Stimulated activated CD4-positive, alpha-beta T cell treated with anti-CD3 and anti-CD28 coated beads, TNF-alpha, amount 100 ng/mL, for 24 hours (primary cell): Measurements from ENCODE around the gene STK36.

Source experiments
- DNase-seq, 3 experiments: peaks; one replicate each; pipeline ENCODE4 v3.0.0-alpha.2; 2020; ENCODE audit warnings: low read depth in 3 of 3

Gene STK36

DNA sequence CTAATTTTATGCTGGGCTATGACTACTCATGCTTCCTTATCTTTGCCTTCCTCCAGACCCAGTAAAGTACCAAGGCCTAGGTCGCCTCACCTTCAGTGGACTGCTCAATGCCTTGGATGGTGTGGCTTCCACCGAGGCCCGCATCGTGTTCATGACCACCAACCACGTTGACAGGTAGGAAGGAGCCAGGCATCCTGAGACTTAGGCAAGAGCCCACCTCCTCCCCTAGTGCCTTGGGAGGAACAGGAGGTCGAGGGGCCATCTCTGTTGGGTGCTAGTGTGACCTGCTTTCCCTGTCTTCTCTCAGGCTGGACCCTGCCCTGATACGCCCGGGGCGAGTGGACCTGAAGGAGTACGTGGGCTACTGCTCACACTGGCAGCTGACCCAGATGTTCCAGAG lies 9.1 kb upstream of the STK36 start:
- no peak for DNase-seq

DNA sequence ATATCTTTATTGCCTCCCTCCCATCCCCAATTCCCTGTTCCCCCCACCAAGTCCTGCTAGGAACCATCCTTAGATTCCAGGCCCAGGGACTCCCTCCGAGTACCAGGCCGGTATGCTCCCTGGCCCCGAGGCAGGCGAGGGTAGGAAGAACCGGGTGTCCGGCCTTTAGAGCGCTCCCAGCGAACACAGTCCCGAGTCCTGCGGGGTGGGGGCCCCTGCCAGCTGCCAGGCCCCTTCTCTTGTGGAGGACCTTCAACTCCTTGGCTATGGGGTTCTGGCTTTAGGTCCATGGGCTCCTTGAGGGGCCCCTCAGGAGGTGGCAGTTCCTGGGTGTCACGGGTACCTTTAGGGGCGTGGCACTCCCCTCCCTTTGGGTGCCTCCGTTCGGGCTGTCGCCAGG lies 8.0 kb upstream of the STK36 start:
- DNase-seq: no peak

DNA sequence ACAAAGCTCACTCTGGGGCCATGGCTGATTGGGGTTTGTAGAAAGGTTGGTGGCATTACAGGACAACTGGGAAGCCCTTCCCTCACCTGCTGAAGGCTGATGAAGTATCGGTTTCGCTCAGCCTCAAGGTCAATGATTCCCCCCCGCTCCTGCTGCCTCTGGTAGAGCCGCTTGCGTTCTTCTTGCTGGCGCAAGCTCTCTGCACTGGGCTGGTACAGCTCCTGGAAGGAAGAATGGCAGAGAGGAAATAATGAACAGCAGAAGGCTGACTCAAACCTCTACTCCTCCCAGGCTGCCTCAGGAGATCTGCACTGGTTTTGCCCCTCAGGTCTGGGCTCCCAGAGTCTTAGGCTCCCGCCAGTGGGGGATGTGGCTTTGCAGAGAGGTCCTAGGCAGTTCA lies 7.2 kb upstream of the STK36 start:
- DNase-seq: no peak

DNA sequence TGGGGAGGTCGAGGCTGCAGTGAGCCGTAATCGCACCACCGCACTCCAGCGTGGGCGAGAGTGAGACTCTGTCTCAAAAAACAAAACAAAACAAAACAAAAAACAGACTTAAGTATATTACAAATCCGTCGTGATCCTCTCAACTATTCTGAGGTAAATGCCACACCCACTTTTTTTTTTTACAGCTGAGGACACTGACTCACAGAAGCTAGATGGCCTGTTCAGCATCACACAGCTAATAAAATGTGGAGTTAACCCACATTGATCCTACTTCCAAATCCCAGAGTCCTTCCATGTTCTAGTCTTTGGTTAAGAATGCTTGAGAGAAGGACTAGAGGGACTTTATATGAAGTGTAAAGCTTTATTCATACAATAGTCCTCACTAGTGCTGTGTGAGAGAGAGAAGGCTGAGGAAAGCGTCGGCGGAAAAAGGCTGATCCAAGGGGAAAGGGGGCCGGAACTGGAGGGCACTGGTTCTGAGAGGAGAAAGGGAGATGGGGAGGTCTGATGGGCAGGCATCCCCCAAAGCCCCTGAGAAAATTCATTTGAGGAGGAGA lies 711 bp upstream of the STK36 start:
- no peak for DNase-seq

DNA sequence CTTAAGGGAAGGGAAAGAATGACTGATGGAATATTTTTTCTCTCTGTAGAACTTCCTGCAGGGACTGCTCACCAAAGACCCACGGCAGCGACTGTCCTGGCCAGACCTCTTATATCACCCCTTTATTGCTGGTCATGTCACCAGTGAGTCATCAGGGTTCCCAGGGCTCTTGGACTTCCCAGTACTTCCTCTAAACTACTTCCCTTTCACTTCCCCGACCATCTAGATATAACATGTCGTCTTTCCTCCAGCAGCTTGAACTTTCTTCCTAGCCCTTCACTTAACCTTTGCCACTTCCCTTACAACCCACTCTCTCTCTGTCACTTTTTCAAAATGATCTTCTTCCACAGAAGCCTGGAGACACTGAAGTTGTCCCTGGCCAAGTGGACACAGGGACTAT lies 7.2 kb downstream of the STK36 start:
- no peak for DNase-seq

DNA sequence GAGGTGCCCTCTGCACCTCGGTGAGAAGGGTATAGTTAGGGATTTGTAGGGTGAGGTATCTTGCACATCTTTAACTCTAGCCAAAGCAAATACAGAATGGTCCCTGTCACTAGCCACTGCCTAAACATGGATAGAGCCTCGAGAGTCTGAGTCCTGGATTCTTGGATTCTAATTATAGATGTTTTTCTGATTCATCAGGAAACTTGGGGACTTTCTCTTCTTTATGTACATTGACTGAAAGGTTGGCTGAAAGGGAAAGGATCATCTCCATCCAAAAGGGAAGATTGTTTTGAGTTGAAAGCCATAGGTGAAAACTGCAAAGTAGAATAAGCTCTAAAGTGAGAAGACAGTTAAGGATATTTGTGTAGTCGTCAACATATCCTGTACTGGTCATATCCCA lies 8.2 kb downstream of the STK36 start:
- DNase-seq: no peak

DNA sequence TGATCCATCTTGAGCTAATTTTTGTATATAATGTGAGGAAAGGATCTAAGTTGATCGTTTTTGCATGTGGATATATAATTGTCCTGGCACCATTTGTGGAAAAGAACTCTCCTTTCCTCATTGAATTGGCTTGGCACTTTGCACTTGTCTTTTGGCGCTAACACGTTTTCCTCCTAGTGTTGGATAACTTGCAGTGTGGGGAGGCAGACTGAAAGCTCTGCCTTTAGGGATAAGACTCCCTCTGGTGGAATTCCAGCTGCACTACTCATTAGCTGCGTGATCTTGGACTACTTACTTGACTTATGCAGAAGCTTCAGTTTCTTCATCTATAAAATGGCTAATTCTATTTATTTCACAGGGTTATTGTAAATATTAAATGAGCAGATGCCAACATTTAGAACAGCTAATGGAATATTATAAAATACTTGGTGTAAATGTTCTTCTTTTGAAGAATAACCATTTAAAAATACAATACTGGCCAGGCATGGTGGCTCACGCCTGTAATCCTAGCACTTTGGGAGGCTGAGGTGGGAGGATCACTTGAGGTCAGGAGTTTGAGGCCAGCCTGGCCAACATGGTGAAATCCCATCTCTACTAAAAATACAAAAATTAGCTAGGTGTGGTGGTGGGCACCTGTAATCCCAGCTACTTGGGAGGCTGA lies 15.6 kb downstream of the STK36 start:
- DNase-seq: peak in 1 of 3 experiments; percentile 7

DNA sequence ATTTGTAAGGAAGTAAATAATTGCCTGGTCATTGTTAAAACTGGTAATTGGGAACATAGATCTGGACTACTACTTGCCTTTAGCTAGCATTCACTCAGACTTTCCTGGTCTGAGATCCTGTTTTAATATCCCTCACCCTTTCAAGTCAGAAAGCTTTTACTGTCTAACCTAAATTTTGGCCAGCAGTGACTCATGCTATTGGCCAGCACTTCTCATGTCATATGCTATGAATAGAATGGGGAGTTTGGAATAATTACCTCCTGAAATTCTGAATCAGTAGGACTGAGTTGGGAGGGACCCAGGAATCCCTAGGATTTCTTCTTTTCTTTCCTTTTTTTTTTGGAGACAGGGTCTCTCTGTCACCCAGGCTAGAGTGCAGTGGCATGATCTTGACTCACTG lies 19.3 kb downstream of the STK36 start:
- no peak for DNase-seq

DNA sequence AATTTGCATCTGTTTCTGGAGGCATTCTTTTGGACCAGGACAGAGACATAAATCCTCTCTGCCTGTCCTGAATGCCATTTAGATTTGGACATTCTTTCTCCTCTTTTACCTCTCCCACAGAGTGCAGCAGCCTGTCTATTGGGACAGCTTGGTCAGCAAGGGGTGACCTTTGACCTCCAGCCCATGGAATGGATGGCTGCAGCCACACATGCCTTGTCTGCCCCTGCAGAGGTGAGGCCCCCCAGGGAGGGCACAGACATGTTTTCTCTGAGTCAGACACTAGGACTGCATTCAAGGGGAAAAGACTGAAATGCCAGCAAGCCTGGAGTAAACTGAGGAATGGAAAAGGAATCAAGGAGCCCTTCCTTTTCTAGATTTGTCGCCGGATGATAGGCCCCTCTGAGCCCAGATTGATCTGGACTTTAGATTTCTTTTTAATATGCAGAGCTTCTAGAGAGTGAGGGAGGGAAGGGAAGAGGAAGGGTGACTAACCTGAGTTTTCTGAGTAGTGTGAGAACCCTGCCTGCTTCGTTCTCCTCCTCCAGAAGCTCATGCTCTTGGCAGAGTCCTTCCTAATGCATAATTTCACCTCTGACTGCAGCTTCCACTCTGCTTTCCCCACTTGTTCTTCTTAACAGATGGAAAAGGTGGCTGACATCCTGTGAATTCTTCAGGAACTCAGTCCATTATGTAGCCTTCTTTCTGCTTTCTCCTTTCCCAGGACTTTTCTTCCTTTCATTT lies 22.7 kb downstream of the STK36 start:
- DNase-seq: no peak

DNA sequence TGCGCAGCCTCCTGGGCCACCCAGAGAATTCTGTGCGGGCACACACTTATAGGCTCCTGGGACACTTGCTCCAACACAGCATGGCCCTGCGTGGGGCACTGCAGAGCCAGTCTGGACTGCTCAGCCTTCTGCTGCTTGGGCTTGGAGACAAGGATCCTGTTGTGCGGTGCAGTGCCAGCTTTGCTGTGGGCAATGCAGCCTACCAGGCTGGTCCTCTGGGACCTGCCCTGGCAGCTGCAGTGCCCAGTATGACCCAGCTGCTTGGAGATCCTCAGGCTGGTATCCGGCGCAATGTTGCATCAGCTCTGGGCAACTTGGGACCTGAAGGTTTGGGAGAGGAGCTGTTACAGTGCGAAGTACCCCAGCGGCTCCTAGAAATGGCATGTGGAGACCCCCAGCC lies 27.0 kb downstream of the STK36 start:
- no peak for DNase-seq

DNA sequence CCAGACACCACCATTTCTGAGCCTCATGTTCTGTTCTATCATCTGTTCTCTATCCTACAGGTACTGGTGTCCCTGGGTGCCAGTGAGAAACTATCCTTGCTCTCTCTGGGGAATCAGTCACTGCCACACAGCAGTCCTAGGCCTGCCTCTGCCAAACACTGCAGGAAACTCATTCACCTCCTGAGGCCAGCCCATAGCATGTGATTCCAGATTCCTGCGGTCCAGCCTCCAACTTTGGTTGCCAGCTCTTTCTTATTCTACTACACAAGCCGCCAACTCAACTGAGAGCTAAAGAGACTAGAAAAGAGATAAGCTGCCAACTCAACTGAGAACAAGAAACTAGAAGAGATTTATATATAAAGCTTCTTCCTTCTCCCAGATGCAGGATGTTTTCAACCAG lies 29.9 kb downstream of the STK36 start:
- DNase-seq: no peak

DNA sequence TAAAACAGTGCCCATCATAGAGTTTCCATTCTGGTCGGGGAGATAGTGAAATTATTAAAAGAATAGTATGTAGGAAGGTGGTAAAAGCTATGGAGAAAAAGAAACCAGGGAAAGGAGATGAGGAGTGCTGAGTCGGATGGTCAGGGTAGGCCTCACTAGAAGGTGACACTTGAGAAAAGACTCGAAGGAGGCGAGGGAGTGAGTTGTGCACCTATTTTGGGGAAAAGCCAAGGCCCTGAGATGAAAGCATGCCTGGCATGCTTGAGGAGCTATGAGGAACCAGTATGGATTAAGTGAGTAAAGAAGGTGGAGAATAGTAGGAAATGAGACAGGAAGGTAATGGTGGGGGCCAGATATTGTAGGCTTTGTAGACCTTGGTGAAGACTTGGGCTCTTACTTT lies 31.5 kb downstream of the STK36 start:
- DNase-seq: no peak

DNA sequence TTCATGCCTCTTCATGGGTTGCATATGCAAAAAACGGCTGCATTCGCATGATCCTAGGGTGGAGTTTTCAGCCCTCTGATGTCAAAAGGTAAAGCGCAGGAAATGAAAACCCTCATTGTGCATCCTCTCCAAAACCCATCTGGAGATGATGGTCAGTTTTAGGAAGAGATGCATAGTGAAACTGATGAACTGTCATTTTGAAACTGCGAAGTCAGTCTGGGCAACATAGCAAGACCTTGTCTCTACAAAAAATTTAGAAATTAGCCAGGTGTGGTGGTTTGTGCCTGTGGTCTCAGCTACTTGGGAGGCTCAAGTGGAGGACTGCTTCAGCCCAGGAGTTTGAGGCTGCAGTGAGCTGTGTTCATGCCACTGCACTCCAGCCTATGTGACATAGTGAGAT lies 36.2 kb downstream of the STK36 start:
- DNase-seq: no peak

DNA sequence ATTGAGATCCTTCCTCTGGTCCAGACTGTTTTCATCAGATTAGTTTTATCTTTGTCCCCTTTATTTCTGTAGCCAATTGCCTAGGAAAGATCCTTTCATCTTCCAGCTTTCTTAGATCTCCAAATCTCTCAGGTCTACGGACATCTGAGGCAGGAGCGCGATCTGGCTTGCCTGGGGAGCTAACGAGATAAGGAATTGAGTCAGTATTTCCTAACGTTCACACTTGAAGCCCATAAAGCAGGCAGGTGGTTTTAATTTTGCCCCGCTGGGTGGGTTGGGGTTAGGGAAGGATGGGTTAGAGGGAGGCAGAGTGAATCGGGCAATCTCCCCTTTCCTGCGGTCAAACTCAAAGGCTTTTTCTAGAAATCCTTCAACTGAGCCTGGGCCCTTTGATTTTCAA lies 38.0 kb downstream of the STK36 start:
- DNase-seq: no peak

DNA sequence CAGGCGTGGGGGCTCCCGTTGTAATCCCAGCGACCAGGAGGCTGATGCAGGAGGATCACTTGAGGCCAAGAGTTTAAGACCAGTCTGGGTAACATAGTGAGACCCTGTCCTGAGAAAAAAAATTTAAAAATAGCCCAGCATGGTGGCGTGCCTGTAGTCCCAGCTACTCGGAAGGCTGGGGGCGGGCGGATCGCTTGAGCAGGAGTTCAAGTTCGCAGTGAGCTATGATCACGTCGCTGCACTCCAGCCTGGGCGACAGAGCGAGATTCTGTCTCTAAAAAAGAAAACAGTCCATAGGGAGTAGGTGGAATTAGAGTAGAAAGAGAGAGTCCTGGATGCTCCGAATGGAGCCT lies 38.4 kb downstream of the STK36 start:
- no peak for DNase-seq

DNA sequence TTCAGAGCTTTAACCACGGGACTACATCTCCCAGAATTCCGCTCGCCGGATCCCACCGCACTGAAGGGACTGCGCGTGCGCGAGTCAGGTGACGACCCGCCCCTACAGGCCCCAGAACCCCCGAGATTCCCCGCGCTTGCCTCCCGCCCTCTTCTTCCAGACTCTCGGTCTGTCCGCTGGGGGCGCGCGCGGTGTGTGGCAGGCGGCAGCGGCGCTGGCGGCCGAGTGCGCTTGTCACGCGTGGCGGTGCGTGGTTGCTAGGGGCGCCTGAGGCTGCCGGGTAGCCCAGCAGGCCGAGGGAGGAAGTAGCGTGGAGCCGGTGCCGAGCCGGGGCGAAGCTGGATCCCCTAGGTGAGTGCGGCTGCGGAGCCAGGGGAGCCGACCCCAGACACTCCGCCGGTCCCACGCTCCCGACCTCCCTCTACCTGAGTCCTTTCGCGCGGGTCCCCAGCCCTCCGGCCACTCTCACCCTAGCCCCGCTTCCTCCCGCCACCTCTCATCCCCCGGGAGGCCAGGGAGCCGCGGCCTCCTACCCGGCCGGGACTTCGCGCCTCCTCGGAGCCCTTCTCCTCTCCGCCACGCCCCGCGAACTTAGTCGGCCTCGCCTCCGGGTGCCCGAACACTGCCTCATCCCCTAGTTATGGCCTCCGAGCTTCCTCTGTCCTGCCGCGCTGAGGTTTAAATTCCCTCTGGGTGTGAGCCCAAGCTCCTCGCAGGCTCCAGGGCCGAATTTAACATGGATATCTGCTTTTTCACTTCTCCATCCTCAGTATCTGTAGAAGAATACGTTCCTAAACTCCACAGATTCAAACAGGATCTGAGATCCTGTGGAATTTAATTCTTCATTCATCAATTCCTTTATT lies 39.0 kb downstream of the STK36 start, which contains the start of gene TTLL4:
TTLL4 (plus strand) TSS at position 149 of the 863 bp plus-strand sequence. CDS start 26,842 bp downstream, outside the sequence.
- DNase-seq: peak; percentile 96 to 98 (median 97)

DNA sequence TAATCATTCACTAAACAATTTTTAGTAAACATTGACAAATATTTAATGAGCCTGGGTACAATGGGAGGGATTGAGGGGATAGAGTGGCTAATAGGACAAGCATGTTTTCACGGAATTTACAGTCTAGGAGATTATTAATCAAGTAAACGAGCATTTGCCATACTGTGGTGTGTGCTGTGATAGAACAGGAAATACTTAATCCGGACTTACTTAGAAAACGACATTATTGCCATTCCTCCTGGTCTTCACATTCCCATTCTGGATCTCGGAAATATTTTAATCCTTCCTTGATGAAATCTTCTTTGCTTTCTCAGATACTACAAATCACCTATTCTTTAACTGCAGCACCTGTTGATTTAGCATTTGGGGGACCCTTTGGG lies 39.7 kb downstream of the STK36 start:
- DNase-seq: no peak

DNA sequence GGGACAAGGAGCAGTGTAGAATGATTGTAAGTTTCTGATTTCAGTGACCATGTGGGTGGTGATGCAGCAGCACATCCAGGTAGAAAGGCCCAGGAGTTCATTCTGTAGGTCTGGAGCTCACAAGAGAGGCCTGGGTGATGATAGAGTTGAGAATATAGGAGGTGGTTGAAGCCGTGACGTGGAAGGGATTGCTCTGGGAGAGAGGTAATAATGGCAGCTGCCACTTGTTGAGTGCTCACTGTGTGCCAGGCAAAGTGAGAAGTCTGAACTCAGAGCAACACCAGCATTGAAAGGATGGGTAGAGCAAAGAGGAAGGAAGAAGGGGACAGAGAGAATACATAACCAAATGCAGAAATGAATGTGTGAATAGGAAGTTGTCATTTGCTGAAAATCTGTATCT lies 42.0 kb downstream of the STK36 start:
- no peak for DNase-seq

DNA sequence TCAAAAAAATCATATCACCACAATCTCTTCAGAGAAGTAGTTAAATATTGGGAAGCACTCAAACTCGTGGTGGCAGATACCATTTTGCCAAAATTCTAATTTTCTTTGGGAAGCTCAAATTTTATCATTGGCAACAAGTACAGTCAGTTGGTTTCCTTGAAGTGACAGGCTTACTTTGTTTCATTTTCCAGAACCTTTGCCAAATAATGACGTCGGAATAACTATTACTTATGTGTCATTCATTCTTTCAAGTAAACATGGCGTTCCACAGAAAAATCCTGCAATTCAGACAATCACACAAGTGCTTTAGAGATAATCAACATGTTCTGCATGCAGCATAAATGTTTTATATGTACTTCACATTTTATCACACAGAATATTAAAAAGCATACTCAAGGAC lies 44.2 kb downstream of the STK36 start:
- no peak for DNase-seq

DNA sequence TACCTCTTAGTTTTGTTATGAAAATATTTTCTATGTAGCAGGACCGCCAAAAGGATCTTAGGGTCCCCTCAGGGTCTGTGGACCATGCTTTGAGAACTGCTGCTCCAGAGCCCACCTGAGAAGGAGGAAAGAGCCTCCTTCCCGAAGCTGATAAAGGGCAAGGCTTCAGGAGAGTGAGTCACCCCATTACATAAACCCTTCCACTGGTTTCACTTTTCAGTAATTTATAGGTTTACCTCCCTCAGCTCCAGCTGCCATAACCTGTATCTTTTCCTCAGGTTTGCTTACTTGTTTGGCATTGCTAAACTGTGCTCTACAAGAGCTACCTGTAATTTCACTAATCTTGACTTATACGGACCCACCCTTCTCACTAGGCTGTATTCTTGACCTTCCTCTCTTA lies 45.4 kb downstream of the STK36 start:
- DNase-seq: no peak

DNA sequence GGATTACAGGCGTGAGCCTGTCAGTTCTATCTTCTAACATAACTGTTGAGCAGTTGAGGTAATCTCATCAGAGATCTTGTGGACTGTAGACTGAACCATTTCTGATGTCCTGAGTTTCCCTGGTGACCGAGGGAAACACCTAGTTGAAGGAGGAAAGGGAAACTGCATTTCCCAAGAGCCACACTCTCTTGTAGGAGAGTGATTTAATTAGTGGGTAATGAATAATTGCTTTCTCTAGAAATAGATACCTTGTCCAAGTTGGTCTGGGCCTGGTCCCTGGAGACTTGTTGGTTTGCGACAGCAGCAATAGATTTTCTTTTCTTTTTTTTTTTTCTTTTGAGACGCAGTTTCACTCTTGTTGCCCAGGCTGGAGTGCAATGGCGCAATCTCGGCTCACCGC lies 46.2 kb downstream of the STK36 start:
- DNase-seq: no peak

DNA sequence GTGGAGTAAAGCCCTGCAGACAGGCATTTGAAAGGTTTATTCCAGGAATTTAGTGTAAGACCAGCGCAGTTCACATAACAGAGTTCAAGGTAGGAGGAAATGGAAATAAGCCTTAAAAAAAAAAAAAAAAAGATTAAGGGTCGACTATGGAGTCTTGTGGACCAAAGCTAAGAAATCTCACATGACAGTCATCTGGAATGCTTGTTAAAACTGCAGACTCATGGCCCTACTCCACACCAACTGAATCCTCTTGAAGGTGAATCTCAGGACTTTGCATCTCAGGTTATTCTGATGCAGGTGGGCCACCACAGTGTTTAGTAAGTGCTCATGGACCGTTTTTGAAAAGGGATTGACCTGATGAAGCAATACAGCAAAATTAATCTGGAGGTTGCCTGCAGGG lies 47.6 kb downstream of the STK36 start:
- DNase-seq: no peak
